Measurements from ENCODE around the gene FCRLB.
"Not testable (repeated sequence)": the region's sequence is repeated elsewhere in the genome, so short reads cannot be mapped to it uniquely, and the experiment has no call there.

The FCRLB gene

DNA sequence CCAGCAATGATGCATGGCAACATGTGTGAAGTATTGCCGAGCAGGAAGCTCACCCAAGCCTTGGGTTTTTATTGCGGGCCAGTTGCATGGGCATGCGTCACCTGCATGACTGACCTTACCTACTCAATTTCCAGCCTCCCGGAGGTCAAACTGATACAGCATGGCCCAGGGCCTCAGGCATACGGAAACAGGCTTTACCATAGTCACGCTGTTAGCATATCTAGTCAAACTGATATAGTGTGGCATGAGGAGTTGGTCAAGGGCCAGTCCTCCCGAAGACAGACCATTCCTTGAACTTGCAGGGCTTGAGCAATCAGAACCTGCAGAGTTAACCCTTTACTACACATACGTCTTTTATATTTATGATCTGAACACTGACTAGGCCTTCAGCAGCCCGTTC, 21.9 kb downstream of the FCRLB start:
- no peak for DNase-seq

GRCh38 chr1:161747801-161748200, 26.5 kb downstream of the FCRLB start:
- DNase-seq: no peak

DNA sequence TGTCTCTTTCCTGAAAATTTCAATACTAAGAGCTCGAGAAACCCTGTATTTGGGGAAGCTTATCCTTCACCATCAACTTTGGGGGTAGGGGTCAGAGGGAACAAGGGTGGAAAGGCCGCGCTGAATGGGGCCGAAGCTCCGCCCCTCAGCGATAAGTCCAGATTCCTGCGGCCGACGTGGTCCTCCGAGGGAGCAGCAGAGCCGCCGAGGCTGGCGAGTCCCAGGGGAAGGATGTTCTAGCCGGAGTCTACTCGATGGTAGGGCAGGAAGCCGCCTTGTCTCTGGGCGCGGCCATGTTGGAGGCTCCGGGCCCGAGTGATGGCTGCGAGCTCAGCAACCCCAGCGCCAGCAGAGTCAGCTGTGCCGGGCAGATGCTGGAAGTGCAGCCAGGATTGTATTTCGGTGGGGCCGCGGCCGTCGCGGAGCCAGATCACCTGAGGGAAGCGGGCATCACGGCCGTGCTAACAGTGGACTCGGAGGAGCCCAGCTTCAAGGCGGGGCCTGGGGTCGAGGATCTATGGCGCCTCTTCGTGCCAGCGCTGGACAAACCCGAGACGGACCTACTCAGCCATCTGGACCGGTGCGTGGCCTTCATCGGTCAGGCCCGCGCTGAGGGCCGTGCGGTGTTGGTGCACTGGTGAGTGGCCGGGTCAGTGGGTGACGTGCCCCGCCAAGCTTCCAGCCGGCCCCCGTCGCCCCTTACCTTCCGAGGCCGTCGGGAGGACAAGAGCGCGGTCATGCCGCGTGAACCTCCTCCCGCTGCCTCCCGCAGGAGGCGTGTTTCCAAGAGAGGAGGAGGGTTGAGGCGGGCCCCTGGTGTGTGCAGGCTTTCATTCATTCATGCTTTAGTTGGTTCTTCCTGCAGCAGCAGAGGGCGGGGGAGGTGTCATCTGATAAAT, 28.4 kb downstream of the FCRLB start, which contains the start of gene DUSP12:
TSS of gene DUSP12 (plus strand) at position 278 of the 899 bp plus-strand sequence. CDS start at position 294, 16 bp downstream.
- peak; percentile 79 for DNase-seq

DNA sequence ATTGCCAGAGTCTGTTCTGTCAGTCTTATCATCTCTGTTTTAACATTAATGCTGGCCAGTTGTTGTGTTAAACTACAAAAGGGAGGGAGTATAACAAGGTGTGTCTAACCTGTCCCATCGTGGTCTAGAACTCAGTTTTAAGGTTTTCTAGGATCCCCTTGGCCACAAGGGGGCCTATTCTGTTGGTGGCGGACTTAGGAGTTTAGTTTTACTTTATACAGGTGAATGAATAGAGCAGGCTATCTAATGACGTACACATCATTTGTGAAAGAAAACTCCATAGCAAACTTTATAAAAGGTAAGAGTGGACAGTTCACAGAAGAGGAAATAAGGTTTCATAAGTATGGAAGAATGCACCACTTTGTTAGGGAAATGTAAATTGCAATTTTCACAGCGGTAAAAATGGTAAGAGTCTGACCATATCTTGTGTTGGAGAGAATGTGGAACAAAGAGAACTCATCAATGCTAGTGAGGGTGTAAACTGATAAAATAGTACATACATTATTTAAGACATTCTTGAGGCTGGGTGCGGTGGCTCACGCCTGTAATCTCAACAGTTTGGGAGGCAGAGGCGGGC, 42.3 kb downstream of the FCRLB start:
- DNase-seq: no peak

DNA sequence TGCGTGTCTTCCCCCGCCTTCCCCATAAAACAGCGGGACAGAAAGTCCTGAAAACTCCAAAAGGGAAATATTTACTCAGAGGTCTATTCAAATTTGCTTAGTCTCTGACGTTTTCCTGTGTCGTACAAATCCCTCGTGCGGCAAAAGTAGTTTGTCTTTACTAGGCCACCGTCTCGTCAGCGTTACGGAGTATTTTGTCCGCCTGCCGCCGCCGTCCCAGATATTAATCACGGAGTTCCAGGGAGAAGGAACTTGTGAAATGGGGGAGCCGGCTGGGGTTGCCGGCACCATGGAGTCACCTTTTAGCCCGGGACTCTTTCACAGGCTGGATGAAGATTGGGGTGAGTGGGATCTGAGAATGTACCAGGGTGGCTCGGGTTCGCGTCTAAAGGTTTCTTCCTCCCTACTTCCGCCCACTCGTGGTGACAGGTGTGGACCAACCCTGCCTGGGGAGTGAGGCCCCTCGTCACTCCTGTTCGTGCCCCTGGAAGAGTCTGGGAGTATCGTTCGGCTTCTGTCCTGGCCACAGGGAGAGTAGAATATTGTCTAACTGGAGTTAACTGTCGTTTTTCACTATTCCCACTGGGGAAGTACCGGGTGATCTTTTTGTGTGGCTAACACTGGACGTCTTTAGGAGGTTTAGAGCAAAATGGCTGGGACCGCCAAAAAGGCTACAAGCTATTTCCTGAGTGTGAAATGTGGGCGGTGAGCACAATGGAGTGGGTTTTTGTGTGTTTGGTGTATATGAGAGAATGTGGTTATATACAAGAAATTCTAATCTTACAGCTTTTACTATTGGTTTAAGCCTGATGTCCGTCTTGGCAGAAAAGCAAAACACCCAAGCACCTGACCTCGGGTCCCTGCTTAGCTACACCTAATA, 45.0 kb downstream of the FCRLB start, which contains the start of gene ATF6:
TSS of gene ATF6 (plus strand) at position 219 of the 880 bp plus-strand sequence. CDS start at position 260, 41 bp downstream.
- DNase-seq: peak; percentile 91

GRCh38 chr1:161768461-161768860, 47.1 kb downstream of the FCRLB start:
- DNase-seq: no peak

DNA sequence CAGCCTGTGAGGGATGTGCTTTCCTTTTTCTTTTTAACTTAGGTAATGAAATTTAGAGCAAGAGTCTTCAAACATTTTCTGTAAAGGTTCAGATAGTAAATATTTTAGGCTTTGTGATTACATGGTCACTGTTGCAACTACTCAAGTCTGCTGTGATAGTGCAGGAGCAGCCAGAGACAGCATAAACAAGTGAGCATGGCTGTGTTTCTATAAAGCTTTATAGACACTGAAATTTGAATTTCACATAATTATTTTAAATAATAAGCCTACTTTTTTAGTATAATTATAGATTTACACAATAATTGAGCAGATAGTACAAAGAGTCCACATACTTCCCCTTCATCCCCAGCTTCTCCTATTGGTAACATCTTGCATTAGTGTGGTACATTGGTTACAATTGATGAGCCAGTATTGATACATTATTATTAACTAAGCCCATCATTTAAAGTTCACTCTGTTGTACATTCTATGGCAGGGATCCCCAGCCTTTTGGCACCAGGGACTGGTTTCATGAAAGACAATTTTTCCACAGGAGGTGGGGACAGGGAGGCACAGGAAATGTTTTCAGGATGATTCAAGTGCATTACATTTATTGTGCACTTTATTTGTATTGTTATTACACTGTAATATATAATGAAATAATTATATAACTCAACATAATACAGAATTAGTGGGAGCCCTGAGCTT, 47.8 kb downstream of the FCRLB start:
- DNase-seq: no peak

GRCh38 chr1:161769673-161770045, 48.3 kb downstream of the FCRLB start:
- not testable (repeated sequence) for DNase-seq

DNA sequence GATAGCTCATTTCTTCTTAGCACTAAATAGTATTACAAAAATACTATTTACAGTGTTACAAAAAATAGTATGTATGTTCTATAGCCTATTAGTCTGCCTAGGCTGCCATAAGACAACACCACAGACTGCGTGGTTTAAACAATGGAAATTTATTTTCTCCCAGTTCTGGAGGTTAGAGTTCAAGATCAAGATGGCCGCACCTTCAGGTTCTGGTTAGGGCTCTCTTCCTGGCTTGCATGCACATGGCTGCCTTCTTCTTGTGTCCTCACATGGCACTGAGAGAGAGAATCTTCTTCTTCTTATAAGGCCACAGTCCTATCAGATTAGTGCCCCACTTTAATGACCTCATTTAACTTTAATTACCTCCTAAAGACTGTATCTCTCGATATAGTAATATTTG, 48.9 kb downstream of the FCRLB start:
- DNase-seq: no peak

DNA sequence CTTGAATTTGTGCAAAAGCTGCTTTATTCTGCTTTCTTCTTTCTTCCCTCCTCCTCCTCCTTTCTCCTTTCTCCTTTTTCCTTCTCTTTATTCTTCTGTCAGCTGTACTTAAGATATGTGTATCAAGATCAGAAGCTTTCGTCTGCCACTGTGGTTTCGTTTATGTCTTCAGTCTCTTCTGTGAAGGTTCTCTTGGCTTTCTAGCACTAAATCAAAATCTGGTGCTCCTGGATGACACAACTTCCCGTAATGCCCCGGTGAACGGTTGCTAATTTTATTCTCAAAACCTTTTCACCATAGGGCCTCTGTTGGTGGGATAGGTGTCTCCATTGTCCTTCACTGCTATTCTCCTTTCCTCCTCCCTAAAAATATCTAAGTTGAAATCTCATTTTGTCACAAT, 49.8 kb downstream of the FCRLB start:
- DNase-seq: no peak

DNA sequence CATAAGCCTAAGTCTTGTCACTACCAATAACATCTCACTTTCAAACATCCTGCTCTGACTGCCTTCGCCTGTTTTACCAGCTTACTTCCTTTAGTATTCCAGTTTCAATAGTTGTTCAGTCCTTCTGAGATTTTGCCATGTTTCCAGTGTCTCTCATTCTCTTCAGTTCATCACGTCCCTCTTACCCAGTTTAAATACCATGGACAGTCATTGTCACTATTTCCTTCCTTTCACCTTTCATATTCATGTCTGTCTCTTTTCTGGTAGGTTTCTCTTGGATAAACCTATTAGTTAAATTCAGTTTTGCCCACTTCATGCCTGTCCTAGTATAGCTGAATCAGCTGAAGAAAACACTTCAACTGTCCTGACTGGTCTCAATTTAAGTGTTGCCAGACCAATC, 50.6 kb downstream of the FCRLB start:
- DNase-seq: no peak

- DNase-seq: peak; percentile 46
Measured at GRCh38 chr1:161772397-161772796, 51.1 kb downstream of the FCRLB start.

DNA sequence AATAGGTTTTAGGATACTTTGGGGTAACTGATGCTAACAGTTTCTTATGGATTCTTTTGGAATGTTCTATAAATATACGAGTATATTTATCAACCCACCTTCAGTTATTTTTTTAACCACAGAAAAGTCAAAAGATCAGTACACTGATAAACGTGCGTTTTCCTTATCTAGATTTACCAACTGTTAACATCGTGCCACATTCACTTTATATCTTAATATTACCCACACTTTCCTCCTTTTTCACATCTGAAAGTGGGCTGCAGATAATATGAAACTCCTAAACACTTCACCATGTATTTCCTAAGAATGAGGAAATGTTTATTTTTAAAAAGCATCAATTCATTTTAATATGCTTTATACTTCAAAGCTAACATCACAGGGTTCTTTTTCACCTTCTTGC, 52.4 kb downstream of the FCRLB start:
- DNase-seq: no peak

DNA sequence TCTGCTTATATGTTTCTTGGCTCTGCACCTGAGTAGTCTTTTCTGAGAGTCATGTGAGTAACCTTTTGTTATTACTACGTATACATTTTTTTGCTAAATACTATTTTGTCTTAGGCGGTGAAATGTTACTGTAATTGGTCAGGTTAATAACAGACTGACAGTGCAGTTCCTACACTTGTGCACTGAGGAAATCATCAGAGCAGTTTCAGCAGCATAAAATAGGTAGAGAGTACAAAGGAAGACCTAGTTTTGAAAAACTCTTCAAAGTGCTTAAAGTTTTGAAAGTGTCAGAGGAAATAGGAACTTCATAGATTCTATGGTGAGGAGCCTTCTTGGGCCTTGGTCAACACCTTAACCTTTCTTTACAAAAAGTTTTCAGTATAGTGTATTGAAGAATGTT, 55.9 kb downstream of the FCRLB start:
- DNase-seq: no peak
